Keratinocyte (primary cell): ENCODE measurements around the gene SLC10A6. TPM values are rescaled to one million over a fixed set of nuclear protein-coding genes. Genes with fewer than 3 reads are reported as not detected.

Experiments used
- DNase-seq: peaks from one replicate; pipeline ENCODE4 v3.0.0-alpha.2; 2011; ENCODE audit warnings: low read depth, missing footprints, low spot score
- FAIRE-seq: peaks from 2 replicates; lab custom pipeline; 2011; peaks lifted over from hg19 to GRCh38; lab: Jason Lieb, UNC
- H2AFZ ChIP-seq: 2 replicates; pipeline ENCODE4 v1.6.0; 2012; ENCODE audit warnings: low read length, control low read depth, inconsistent platforms; ENCODE audit not compliant: control insufficient read depth
- H3K27ac ChIP-seq: 2 replicates; pipeline ENCODE4 v1.5.1; 2011; ENCODE audit warnings: low read length; ENCODE audit not compliant: control insufficient read depth, insufficient read depth
- H3K27me3 ChIP-seq: 3 replicates; pipeline ENCODE4 v1.6.0; 2011; ENCODE audit warnings: low read length; ENCODE audit not compliant: control insufficient read depth, insufficient read depth; ENCODE audit errors: extremely low read depth
- H3K36me3 ChIP-seq, 2 experiments: 2 replicates in 1 of 2; 3 replicates in 1 of 2; pipeline ENCODE4 v1.5.1; 2011; ENCODE audit warnings: low read length in 2 of 2, mild to moderate bottlenecking in 1 of 2; ENCODE audit not compliant: control insufficient read depth in 2 of 2, insufficient read depth in 2 of 2; ENCODE audit errors: extremely low read depth in 1 of 2
- H3K4me1 ChIP-seq: 3 replicates; pipeline ENCODE4 v1.5.1; 2011; ENCODE audit warnings: low read length; ENCODE audit not compliant: control insufficient read depth, insufficient read depth; ENCODE audit errors: extremely low read depth
- H3K4me2 ChIP-seq: 3 replicates; pipeline ENCODE4 v1.6.0; 2011; ENCODE audit warnings: low read depth, low read length; ENCODE audit not compliant: control insufficient read depth, insufficient read depth; ENCODE audit errors: extremely low read depth
- H3K4me3 ChIP-seq, 3 experiments: fragments of 200-600 bp in 1 of 3; sonication (generic) in 1 of 3; 2 replicates in 2 of 3; 3 replicates in 1 of 3; pipeline ENCODE4 v1.5.1; 2011 to 2016; ENCODE audit warnings: low read length in 3 of 3, mild to moderate bottlenecking in 3 of 3, control low read depth in 2 of 3, inconsistent platforms in 1 of 3, low read depth in 1 of 3, mixed read lengths in 1 of 3, mixed run types in 1 of 3, moderate library complexity in 1 of 3; ENCODE audit not compliant: control insufficient read depth in 2 of 3, insufficient read depth in 2 of 3; ENCODE audit errors: extremely low read depth in 1 of 3
- H3K79me2 ChIP-seq: 2 replicates; pipeline ENCODE4 v1.6.0; 2012; ENCODE audit warnings: low read length; ENCODE audit not compliant: control insufficient read depth, insufficient read depth
- H3K9ac ChIP-seq: 3 replicates; pipeline ENCODE4 v1.6.0; 2011; ENCODE audit warnings: low read length; ENCODE audit not compliant: control insufficient read depth, insufficient read depth; ENCODE audit errors: extremely low read depth
- H3K9me1 ChIP-seq: 3 replicates; pipeline ENCODE4 v1.6.0; 2011; ENCODE audit warnings: low read length; ENCODE audit not compliant: control insufficient read depth, insufficient read depth; ENCODE audit errors: extremely low read depth
- H3K9me3 ChIP-seq: 2 replicates; pipeline ENCODE4 v1.5.1; 2012; ENCODE audit warnings: low read depth, low read length; ENCODE audit not compliant: control insufficient read depth
- H4K20me1 ChIP-seq: 3 replicates; pipeline ENCODE4 v1.6.0; 2011; ENCODE audit warnings: low read length; ENCODE audit not compliant: control insufficient read depth, insufficient read depth; ENCODE audit errors: extremely low read depth
- CTCF ChIP-seq, 3 experiments: IDR thresholded peaks in 1 of 3; conservative IDR thresholded peaks in 1 of 3; optimal IDR thresholded peaks in 1 of 3; 2 replicates in 2 of 3; 3 replicates in 1 of 3; pipeline versions ENCODE3 to v1.5.1; 2011; ENCODE audit warnings: low read length in 3 of 3, mild to moderate bottlenecking in 3 of 3, moderate library complexity in 2 of 3, control low read depth in 1 of 3, inconsistent platforms in 1 of 3; ENCODE audit not compliant: insufficient read depth in 2 of 3; ENCODE audit errors: extremely low read depth in 1 of 3
- EZH2 ChIP-seq: IDR thresholded peaks from one replicate; pipeline ENCODE4 v1.6.1; 2012; ENCODE audit warnings: inconsistent platforms, mild to moderate bottlenecking, low read length, moderate library complexity
- dilution Hi-C: fragments of 300-500 bp; cut with MboI; formaldehyde crosslinking; loops from one replicate; pipeline ENCODE4 v1.7.0; 2020; ENCODE audit warnings: low sequenced_read_pairs; ENCODE audit not compliant: extremely low pct_ligation_motif_present
- polyA plus RNA-seq, 5 experiments: library from polyadenylated mRNA; depleted of rRNA in 3 of 5; stranded (reverse) in 3 of 5; stranded (forward) in 1 of 5; unstranded in 1 of 5; fragments of >200 nt; gene quantifications; 1 replicate in 1 of 5; 2 replicates in 3 of 5; 3 replicates in 1 of 5; pipeline versions ENCODE4 v1.2.1 to v1.2.3, GENCODE V29; 2011 to 2012; ENCODE audit warnings: missing spikeins in 2 of 5, low read depth in 1 of 5, low replicate concordance in 1 of 5

Gene SLC10A6
- polyA plus RNA-seq, 1 donor (not counting 4 experiments of a cell fraction or from before 2014, with no cell fraction given): 27.7 TPM

DNA sequence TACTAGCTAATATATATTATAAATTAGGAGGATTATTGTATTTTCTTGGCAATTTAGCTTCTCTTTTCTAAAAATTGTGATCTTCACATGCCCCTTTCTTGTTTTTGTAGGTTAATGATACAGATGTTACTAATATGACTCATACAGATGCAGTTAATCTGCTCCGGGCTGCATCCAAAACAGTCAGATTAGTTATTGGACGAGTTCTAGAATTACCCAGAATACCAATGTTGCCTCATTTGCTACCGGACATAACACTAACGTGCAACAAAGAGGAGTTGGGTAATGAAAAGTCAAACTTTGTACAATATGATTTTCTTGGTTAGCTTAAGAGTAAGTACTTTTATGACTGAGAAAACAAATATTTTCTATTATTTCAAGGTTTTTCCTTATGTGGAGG, 74.1 kb downstream of the SLC10A6 start:
- Histone ChIP-seq H3K36me3 (peaks cover 9 to 24% of the 10 kb centered on the region in 2 experiments), H3K27ac (no peak overlapping the region), H2AFZ (no peak overlapping the region), H3K9me3 (no peaks in the 10 kb centered on the region), H3K27me3 (no peaks in the 10 kb centered on the region), H4K20me1 (no peaks in the 10 kb centered on the region), H3K4me2 (no peak overlapping the region), H3K79me2 (no peaks in the 10 kb centered on the region), H3K9me1 (no peaks in the 10 kb centered on the region), H3K4me3 (no peak overlapping the region), H3K9ac (no peak overlapping the region), H3K4me1 (no peaks in the 10 kb centered on the region)
- FAIRE-seq (no peak), DNase-seq (no peak)
- TF ChIP-seq EZH2 (no peak), CTCF (optimal IDR thresholded peaks at IDR 0.05 in 1 of 3, IDR thresholded peaks at IDR 0.05 in 1 of 3, conservative IDR thresholded peaks at IDR 0.05 in 1 of 3; ENCODE audit: extremely low read depth in 1 of 3, insufficient read depth in 2 of 3, low read length in 3 of 3) (no peak)
- dilution Hi-C loops: no loop called here

Other genes starting within 250 kb of the SLC10A6 start
- gene C4orf36, start 43.0 kb upstream of the SLC10A6 start, polyA plus RNA-seq: 1.0 to 4.0 TPM (median 1.2 TPM) in 3 replicates
- 10.9 to 23.9 TPM (median 14.4 TPM) in 3 replicates for gene AFF1, start 85.6 kb upstream of the SLC10A6 start, polyA plus RNA-seq